NCI-H510A (cell line): ENCODE results near the gene RTL1.
A peak's percentile ranks its signal among the peaks of the same experiment; 100 is the strongest.

ENCODE experiments used
- DNase-seq: peaks from one replicate; lab custom pipeline; 2025; lab: John Stamatoyannopoulos, UW

RTL1 gene

GRCh38 chr14:100898935-100899883 is 4.3 kb downstream of the RTL1 start:
- peak; percentile 21 for DNase-seq

GRCh38 chr14:100898465-100898864 is 5.1 kb downstream of the RTL1 start:
- DNase-seq, result no peak

- DNase-seq, result no peak
These were observed 7.0 kb downstream of the RTL1 start for GRCh38 chr14:100896369-100897060.

GRCh38 chr14:100895411-100895810 is 8.1 kb downstream of the RTL1 start:
- DNase-seq, result no peak

GRCh38 chr14:100894416-100894815 is 9.1 kb downstream of the RTL1 start:
- DNase-seq, result no peak

GRCh38 chr14:100893760-100894159 is 9.8 kb downstream of the RTL1 start:
- DNase-seq, result no peak

- DNase-seq, result peak; percentile 51
These were observed 10.3 kb downstream of the RTL1 start for GRCh38 chr14:100893228-100893601.

GRCh38 chr14:100892496-100893227 is 10.9 kb downstream of the RTL1 start:
- DNase-seq, result no peak

- DNase-seq, result no peak
These were observed 11.7 kb downstream of the RTL1 start for GRCh38 chr14:100891501-100892445.

- DNase-seq, result no peak
These were observed 12.5 kb downstream of the RTL1 start for GRCh38 chr14:100891051-100891450.

- DNase-seq, result no peak
These were observed 13.3 kb downstream of the RTL1 start for GRCh38 chr14:100890061-100890850.

- DNase-seq, result no peak
These were observed 13.9 kb downstream of the RTL1 start for GRCh38 chr14:100889641-100890040.

- no peak for DNase-seq
These were observed 14.7 kb downstream of the RTL1 start for GRCh38 chr14:100888789-100889315.

- DNase-seq, result no peak
These were observed 15.7 kb downstream of the RTL1 start for GRCh38 chr14:100887728-100888335.

- DNase-seq, result no peak
These were observed 17.9 kb downstream of the RTL1 start for GRCh38 chr14:100885617-100886016.

GRCh38 chr14:100885196-100885595 is 18.3 kb downstream of the RTL1 start:
- DNase-seq, result no peak

GRCh38 chr14:100884456-100884855 is 19.1 kb downstream of the RTL1 start:
- DNase-seq, result no peak

GRCh38 chr14:100883789-100884101 is 19.8 kb downstream of the RTL1 start:
- no peak for DNase-seq

GRCh38 chr14:100882991-100883788 is 20.3 kb downstream of the RTL1 start:
- DNase-seq, result no peak
